HepG2 (cell line): ENCODE data around the gene C20orf96. TPM values are rescaled to one million over a fixed set of nuclear protein-coding genes. Genes with fewer than 3 reads are reported as not detected.
A peak's percentile ranks its signal among the peaks of the same experiment; 100 is the strongest.

Source experiments
- ATF6 ChIP-seq: sonication (generic); formaldehyde crosslinking; conservative IDR thresholded peaks from 2 replicates; pipeline ENCODE4 v1.4.0; 2020; ENCODE audit warnings: missing genetic modification reagents
- BRCA1 ChIP-seq: sonication (generic); formaldehyde crosslinking; IDR thresholded peaks from 2 replicates; pipeline ENCODE4 v1.4.0; 2020; ENCODE audit warnings: missing genetic modification reagents
- CEBPG ChIP-seq: IDR thresholded peaks from 2 replicates; pipeline ENCODE4 v1.6.1; 2016
- EED ChIP-seq: sonication (generic); formaldehyde crosslinking; IDR thresholded peaks from 2 replicates; pipeline ENCODE4 v1.5.0; 2020; ENCODE audit warnings: mild to moderate bottlenecking, missing genetic modification reagents
- ESRRA ChIP-seq: sonication (generic); formaldehyde crosslinking; IDR thresholded peaks from 2 replicates; pipeline ENCODE4 v1.5.1; 2020; ENCODE audit warnings: mild to moderate bottlenecking, low read depth, missing genetic modification reagents
- NR2F2 ChIP-seq: IDR thresholded peaks from 2 replicates; pipeline ENCODE4 v1.6.1; 2012; ENCODE audit warnings: low read depth, inconsistent platforms, borderline replicate concordance
- POLR2AphosphoS2 ChIP-seq: IDR thresholded peaks from 2 replicates; pipeline ENCODE4 v1.6.1; 2011; ENCODE audit warnings: low read depth, low read length, improper control_type of control experiment
- SP5 ChIP-seq: IDR thresholded peaks from 2 replicates; pipeline ENCODE4 v1.6.1; 2016; ENCODE audit warnings: low read depth, borderline replicate concordance
- ZBTB3 ChIP-seq: sonication (generic); formaldehyde crosslinking; IDR thresholded peaks from 2 replicates; pipeline ENCODE4 v1.4.0; 2020; ENCODE audit warnings: low read depth, mild to moderate bottlenecking, moderate library complexity, missing genetic modification reagents, borderline replicate concordance
- ZNF296 ChIP-seq: sonication (generic); formaldehyde crosslinking; conservative IDR thresholded peaks from 2 replicates; pipeline ENCODE4 v1.5.0; 2020; ENCODE audit warnings: mild to moderate bottlenecking, missing genetic modification reagents
- ZNF383 ChIP-seq: sonication (generic); formaldehyde crosslinking; IDR thresholded peaks from 2 replicates; pipeline ENCODE4 v1.4.0; 2020; ENCODE audit warnings: missing genetic modification reagents, mild to moderate bottlenecking, borderline replicate concordance
- ZNF75D ChIP-seq: sonication (generic); formaldehyde crosslinking; IDR thresholded peaks from 2 replicates; pipeline ENCODE4 v1.8.1; 2023; ENCODE audit warnings: missing genetic modification reagents, mild to moderate bottlenecking, borderline replicate concordance
- polyA plus RNA-seq, 8 experiments: library from polyadenylated mRNA; depleted of rRNA in 3 of 8; stranded (reverse) in 7 of 8; unstranded in 1 of 8; fragments of >200 nt; fragmentation: Illumina TruSeq in 4 of 8; extraction: Trizol in 4 of 8; gene quantifications; 2 replicates each; pipeline versions ENCODE4 v1.2.1 to v1.2.3, GENCODE V29; 2011 to 2016; ENCODE audit warnings: low read depth in 4 of 8, missing spikeins in 1 of 8, mixed read lengths in 1 of 8; ENCODE audit not compliant: insufficient read depth in 1 of 8
- total RNA-seq, 5 experiments: library from RNA; depleted of rRNA; stranded (reverse); fragments of >200 nt; fragmentation: Illumina TruSeq; extraction: Trizol; gene quantifications; 2 replicates each; pipeline ENCODE4 v1.2.3, GENCODE V29; 2016; ENCODE audit warnings: low read depth in 1 of 5
- TF ChIP-seq, protein P1 (sequence below): sonication (generic); formaldehyde crosslinking; IDR thresholded peaks from one replicate; pipeline ENCODE4 v1.5.1; 2020; ENCODE audit warnings: mild to moderate bottlenecking, missing genetic modification reagents; ENCODE audit errors: not compliant biosample characterization
- TF ChIP-seq, protein P2 (sequence below): sonication (generic); formaldehyde crosslinking; IDR thresholded peaks from 2 replicates; pipeline ENCODE4 v1.4.0; 2020; ENCODE audit warnings: missing genetic modification reagents

The C20orf96 gene
- total and polyA plus RNA-seq, 2 of the 13 experiments (the other 11 are each of a cell fraction or from before 2014, with no cell fraction given) = 3.8 to 20.6 TPM

- TF ChIP-seq ZBTB3 (no peak), SP5 (CRISPR knock-in tag) (peak; percentile 78; the same call in 1 of the 2 replicates), ZNF383 (CRISPR knock-in tag) (no peak), ESRRA (CRISPR knock-in tag) (peak; percentile 78; the same call in 1 of the 2 replicates), NR2F2 (no peak), ZNF296 (CRISPR knock-in tag) (no peak), ZNF75D (CRISPR knock-in tag) (no peak), POLR2AphosphoS2 (no peak), ATF6 (CRISPR knock-in tag) (0 out of 2 replicates have a peak, but pooled peaks have one; percentile 32), EED (CRISPR knock-in tag) (no peak), BRCA1 (CRISPR knock-in tag) (no peak; the same call in 1 of the 2 replicates), CEBPG (CRISPR knock-in tag) (peak; percentile 8; the same call in 1 of the 2 replicates)
- TF ChIP-seq, protein P1, sequence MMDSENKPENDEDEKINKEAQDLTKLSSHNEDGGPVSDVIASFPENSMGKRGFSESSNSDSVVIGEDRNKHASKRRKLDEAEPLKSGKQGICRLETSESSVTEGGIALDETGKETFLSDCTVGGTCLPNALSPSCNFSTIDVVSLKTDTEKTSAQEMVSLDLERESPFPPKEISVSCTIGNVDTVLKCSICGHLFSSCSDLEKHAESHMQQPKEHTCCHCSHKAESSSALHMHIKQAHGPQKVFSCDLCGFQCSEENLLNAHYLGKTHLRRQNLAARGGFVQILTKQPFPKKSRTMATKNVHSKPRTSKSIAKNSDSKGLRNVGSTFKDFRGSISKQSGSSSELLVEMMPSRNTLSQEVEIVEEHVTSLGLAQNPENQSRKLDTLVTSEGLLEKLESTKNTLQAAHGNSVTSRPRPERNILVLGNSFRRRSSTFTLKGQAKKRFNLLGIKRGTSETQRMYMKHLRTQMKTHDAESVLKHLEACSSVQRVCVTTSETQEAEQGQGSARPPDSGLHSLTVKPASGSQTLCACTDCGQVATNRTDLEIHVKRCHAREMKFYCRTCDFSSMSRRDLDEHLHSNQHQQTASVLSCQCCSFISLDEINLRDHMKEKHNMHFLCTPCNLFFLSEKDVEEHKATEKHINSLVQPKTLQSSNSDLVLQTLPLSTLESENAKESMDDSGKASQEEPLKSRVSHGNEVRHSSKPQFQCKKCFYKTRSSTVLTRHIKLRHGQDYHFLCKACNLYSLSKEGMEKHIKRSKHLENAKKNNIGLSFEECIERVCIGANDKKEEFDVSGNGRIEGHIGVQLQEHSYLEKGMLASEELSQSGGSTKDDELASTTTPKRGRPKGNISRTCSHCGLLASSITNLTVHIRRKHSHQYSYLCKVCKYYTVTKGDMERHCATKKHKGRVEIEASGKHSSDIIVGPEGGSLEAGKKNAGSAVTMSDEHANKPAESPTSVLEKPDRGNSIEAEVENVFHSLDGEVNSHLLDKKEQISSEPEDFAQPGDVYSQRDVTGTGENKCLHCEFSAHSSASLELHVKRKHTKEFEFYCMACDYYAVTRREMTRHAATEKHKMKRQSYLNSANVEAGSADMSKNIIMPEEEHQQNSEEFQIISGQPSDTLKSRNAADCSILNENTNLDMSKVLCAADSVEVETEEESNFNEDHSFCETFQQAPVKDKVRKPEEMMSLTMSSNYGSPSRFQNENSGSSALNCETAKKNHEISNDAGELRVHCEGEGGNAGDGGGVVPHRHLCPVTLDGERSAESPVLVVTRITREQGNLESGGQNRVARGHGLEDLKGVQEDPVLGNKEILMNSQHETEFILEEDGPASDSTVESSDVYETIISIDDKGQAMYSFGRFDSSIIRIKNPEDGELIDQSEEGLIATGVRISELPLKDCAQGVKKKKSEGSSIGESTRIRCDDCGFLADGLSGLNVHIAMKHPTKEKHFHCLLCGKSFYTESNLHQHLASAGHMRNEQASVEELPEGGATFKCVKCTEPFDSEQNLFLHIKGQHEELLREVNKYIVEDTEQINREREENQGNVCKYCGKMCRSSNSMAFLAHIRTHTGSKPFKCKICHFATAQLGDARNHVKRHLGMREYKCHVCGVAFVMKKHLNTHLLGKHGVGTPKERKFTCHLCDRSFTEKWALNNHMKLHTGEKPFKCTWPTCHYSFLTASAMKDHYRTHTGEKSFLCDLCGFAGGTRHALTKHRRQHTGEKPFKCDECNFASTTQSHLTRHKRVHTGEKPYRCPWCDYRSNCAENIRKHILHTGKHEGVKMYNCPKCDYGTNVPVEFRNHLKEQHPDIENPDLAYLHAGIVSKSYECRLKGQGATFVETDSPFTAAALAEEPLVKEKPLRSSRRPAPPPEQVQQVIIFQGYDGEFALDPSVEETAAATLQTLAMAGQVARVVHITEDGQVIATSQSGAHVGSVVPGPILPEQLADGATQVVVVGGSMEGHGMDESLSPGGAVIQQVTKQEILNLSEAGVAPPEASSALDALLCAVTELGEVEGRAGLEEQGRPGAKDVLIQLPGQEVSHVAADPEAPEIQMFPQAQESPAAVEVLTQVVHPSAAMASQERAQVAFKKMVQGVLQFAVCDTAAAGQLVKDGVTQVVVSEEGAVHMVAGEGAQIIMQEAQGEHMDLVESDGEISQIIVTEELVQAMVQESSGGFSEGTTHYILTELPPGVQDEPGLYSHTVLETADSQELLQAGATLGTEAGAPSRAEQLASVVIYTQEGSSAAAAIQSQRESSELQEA = peak; percentile 90
- TF ChIP-seq, protein P2, sequence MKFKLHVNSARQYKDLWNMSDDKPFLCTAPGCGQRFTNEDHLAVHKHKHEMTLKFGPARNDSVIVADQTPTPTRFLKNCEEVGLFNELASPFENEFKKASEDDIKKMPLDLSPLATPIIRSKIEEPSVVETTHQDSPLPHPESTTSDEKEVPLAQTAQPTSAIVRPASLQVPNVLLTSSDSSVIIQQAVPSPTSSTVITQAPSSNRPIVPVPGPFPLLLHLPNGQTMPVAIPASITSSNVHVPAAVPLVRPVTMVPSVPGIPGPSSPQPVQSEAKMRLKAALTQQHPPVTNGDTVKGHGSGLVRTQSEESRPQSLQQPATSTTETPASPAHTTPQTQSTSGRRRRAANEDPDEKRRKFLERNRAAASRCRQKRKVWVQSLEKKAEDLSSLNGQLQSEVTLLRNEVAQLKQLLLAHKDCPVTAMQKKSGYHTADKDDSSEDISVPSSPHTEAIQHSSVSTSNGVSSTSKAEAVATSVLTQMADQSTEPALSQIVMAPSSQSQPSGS (CRISPR knock-in tag) = peak; percentile 39; the same call in 1 of the 2 replicates
Observed at GRCh38 chr20:309841-310644, 19.5 kb upstream of the C20orf96 start (continued).
